Hepatocyte (in vitro differentiated cells): ENCODE data around the gene BBS9.

ENCODE experiments used
- EZH2 ChIP-seq: fragments of 200-600 bp; sonication (generic); IDR thresholded peaks from 2 replicates; pipeline ENCODE4 v1.6.1; 2016; ENCODE audit warnings: antibody characterized with exemption, mild to moderate bottlenecking, borderline replicate concordance
- EZH2phosphoT487 ChIP-seq: fragments of 200-600 bp; sonication (generic); IDR thresholded peaks from one replicate; pipeline ENCODE4 v1.6.1; 2018; ENCODE audit warnings: antibody characterized with exemption, mild to moderate bottlenecking, low read depth, moderate library complexity; ENCODE audit not compliant: unreplicated experiment, severe bottlenecking
- TF ChIP-seq, protein P1 (sequence below): fragments of 200-600 bp; sonication (generic); IDR thresholded peaks from 2 replicates; pipeline ENCODE4 v1.5.1; 2016; ENCODE audit warnings: antibody characterized with exemption, mild to moderate bottlenecking; ENCODE audit not compliant: poor library complexity

DNA sequence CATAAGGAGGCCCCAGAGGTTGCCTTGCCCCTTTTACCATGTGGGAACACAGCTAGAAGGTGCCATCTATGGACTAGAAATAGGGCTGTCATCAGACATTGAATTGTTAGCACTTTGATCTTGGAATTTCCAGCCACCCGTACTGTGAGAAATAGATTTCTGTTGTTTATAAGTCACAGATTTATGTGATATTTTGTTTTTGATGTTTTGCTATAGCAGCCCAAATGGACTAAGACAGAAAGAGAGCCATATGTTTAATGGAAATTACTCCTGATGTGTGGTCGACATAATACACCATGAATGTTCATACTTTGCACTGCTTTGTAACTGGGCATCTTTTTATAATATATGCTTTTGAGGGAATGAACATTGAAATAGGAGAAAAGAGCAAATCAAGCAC lies 302.2 kb downstream of the BBS9 start:
- TF ChIP-seq, protein P1, sequence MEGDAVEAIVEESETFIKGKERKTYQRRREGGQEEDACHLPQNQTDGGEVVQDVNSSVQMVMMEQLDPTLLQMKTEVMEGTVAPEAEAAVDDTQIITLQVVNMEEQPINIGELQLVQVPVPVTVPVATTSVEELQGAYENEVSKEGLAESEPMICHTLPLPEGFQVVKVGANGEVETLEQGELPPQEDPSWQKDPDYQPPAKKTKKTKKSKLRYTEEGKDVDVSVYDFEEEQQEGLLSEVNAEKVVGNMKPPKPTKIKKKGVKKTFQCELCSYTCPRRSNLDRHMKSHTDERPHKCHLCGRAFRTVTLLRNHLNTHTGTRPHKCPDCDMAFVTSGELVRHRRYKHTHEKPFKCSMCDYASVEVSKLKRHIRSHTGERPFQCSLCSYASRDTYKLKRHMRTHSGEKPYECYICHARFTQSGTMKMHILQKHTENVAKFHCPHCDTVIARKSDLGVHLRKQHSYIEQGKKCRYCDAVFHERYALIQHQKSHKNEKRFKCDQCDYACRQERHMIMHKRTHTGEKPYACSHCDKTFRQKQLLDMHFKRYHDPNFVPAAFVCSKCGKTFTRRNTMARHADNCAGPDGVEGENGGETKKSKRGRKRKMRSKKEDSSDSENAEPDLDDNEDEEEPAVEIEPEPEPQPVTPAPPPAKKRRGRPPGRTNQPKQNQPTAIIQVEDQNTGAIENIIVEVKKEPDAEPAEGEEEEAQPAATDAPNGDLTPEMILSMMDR: no peak
- no peak for TF ChIP-seq EZH2phosphoT487
- TF ChIP-seq EZH2: no peak
